B cell (primary cell): ENCODE results near the gene AP3S1. TPM values are rescaled to one million over a fixed set of nuclear protein-coding genes. Genes with fewer than 3 reads are reported as not detected.

Source experiments
- ATAC-seq: fragments of 200-7000 bp; cut with Tn5 transposase; one replicate; pipeline ENCODE4 v1.10.0; 2021; ENCODE audit warnings: low read depth, mild to moderate bottlenecking, moderate number of reproducible peaks, moderate library complexity
- CTCF ChIA-PET: fragments of 350-600 bp; sonication (Branson Sonifier 250); formaldehyde crosslinking; loops from one replicate; lab custom pipeline; 2021; ENCODE audit warnings: antibody characterized with exemption, inconsistent platforms; lab: Charles Lee
- POLR2A ChIA-PET: fragments of 350-600 bp; sonication (Branson Sonifier 250); formaldehyde crosslinking; loops from one replicate; lab custom pipeline; 2021; ENCODE audit warnings: antibody characterized with exemption; lab: Charles Lee
- DNase-seq: peaks from one replicate; pipeline ENCODE4 v3.0.0; 2013
- H2AFZ ChIP-seq: 2 replicates; pipeline ENCODE4 v1.6.1; 2012; ENCODE audit warnings: mild to moderate bottlenecking, low read depth, low read length; ENCODE audit not compliant: insufficient read depth, poor library complexity, severe bottlenecking
- H3K27ac ChIP-seq, 2 donors: 1 replicate in 1 of 2; 2 replicates in 1 of 2; pipeline ENCODE4 v1.5.1; 2012 to 2013; ENCODE audit warnings: low read length in 2 of 2, mild to moderate bottlenecking in 2 of 2, moderate library complexity in 1 of 2
- H3K27me3 ChIP-seq, 4 experiments: fragments of 200-600 bp in 1 of 4; sonication (generic) in 1 of 4; replicated peaks in 1 of 4; 1 replicate in 2 of 4; 2 replicates in 2 of 4; pipeline versions ENCODE4 v1.6.1 to v1.7.0; 2013 to 2016; ENCODE audit warnings: low read length in 3 of 4, mild to moderate bottlenecking in 2 of 4, mixed read lengths in 1 of 4, moderate library complexity in 1 of 4; ENCODE audit not compliant: insufficient read depth in 4 of 4, control insufficient read depth in 3 of 4; ENCODE audit errors: control extremely low read depth in 1 of 4
- H3K36me3 ChIP-seq, 2 experiments: replicated peaks in 1 of 2; 1 replicate in 1 of 2; 2 replicates in 1 of 2; pipeline versions ENCODE4 v1.6.1 to v1.7.1; 2013; ENCODE audit warnings: low read length in 1 of 2; ENCODE audit not compliant: insufficient read depth in 2 of 2, control insufficient read depth in 1 of 2; ENCODE audit errors: control extremely low read depth in 1 of 2, extremely low read depth in 1 of 2
- H3K4me1 ChIP-seq, 2 donors: fragments of 200-600 bp in 1 of 2; sonication (generic) in 1 of 2; 1 replicate in 1 of 2; 2 replicates in 1 of 2; pipeline versions ENCODE4 v1.5.1 to v1.6.1; 2013 to 2017; ENCODE audit warnings: low read length in 2 of 2; ENCODE audit not compliant: control insufficient read depth in 2 of 2, insufficient read depth in 2 of 2
- H3K4me2 ChIP-seq: replicated peaks from 2 replicates; pipeline ENCODE3; 2012; ENCODE audit warnings: mild to moderate bottlenecking, low read depth, low read length; ENCODE audit not compliant: poor library complexity, severe bottlenecking
- H3K4me3 ChIP-seq, 5 experiments: fragments of 200-600 bp in 1 of 5; sonication (generic) in 1 of 5; 1 replicate in 3 of 5; 2 replicates in 2 of 5; pipeline versions ENCODE4 v1.5.1 to v1.7.0; 2011 to 2016; ENCODE audit warnings: low read length in 4 of 5, mild to moderate bottlenecking in 4 of 5, low read depth in 2 of 5, control low read depth in 1 of 5, moderate library complexity in 1 of 5; ENCODE audit not compliant: insufficient read depth in 1 of 5; ENCODE audit errors: control extremely low read depth in 1 of 5, extremely low read depth in 1 of 5
- H3K79me2 ChIP-seq: fragments of 200-600 bp; sonication (generic); one replicate; pipeline ENCODE4 v1.6.0; 2016; ENCODE audit warnings: low read length; ENCODE audit not compliant: control insufficient read depth, insufficient read depth
- H3K9ac ChIP-seq: fragments of 200-600 bp; sonication (generic); 2 replicates; pipeline ENCODE4 v1.6.1; 2017; ENCODE audit warnings: mild to moderate bottlenecking, low read length, moderate library complexity
- H3K9me3 ChIP-seq, 3 donors: one replicate each; pipeline versions ENCODE4 v1.6.1 to v1.7.1; 2013; ENCODE audit warnings: low read length in 2 of 3; ENCODE audit not compliant: control insufficient read depth in 2 of 3, insufficient read depth in 1 of 3; ENCODE audit errors: control extremely low read depth in 1 of 3
- H4K20me1 ChIP-seq: 2 replicates; pipeline ENCODE4 v1.6.0; 2012; ENCODE audit warnings: mild to moderate bottlenecking, low read length; ENCODE audit not compliant: insufficient read depth, control insufficient read depth, poor library complexity, severe bottlenecking
- H3K27ac Mint-ChIP-seq: one replicate; pipeline ENCODE4 v1.8.0; 2021; ENCODE audit warnings: mixed read lengths
- H3K27me3 Mint-ChIP-seq: one replicate; pipeline ENCODE4 v1.8.0; 2021; ENCODE audit warnings: mixed read lengths
- H3K4me1 Mint-ChIP-seq: one replicate; pipeline ENCODE4 v1.8.0; 2021; ENCODE audit warnings: mixed read lengths
- H3K4me3 Mint-ChIP-seq: one replicate; pipeline ENCODE4 v1.8.0; 2021; ENCODE audit warnings: mixed read lengths
- H3K9me3 Mint-ChIP-seq: one replicate; pipeline ENCODE4 v1.8.0; 2022; ENCODE audit warnings: mixed read lengths; ENCODE audit not compliant: insufficient read depth
- EZH2 ChIP-seq: IDR thresholded peaks from 2 replicates; pipeline ENCODE4 v1.6.1; 2012; ENCODE audit warnings: borderline replicate concordance, low read depth, mild to moderate bottlenecking, moderate library complexity, low read length; ENCODE audit not compliant: insufficient read depth, poor library complexity, severe bottlenecking
- WGBS: methylation state at CpG from one replicate; pipeline ENCODE4 v1.1.5; 2013; ENCODE audit warnings: missing lambda C conversion rate; ENCODE audit not compliant: insufficient coverage; 5-methylcytosine and 5-hydroxymethylcytosine counted together
- intact Hi-C: fragments of 100-400 bp; cut with micrococcal nuclease; formaldehyde crosslinking; loops from one replicate; pipeline ENCODE4 v1.10.0; 2022
- polyA plus RNA-seq: library from polyadenylated mRNA; depleted of rRNA; stranded (reverse); fragments of >200 nt; gene quantifications from 2 replicates; pipeline ENCODE4 v1.2.3, GENCODE V29; 2012
- total RNA-seq, 2 donors: library from RNA; stranded (reverse); fragments of 120-200 nt in 1 of 2; gene quantifications; 1 replicate in 1 of 2; 2 replicates in 1 of 2; pipeline versions ENCODE4 v1.2.3 to v1.2.4, GENCODE V29; 2013 to 2022
- TF ChIP-seq, protein P1 (sequence below): fragments of 200-600 bp; IDR thresholded peaks from one replicate; pipeline ENCODE4 v1.8.0; 2022; ENCODE audit warnings: antibody characterized with exemption, mild to moderate bottlenecking

Gene AP3S1
- total and polyA plus RNA-seq, 2 donors (not counting 1 experiment from before 2014, with no cell fraction given), result 12.8 to 47.6 TPM

DNA sequence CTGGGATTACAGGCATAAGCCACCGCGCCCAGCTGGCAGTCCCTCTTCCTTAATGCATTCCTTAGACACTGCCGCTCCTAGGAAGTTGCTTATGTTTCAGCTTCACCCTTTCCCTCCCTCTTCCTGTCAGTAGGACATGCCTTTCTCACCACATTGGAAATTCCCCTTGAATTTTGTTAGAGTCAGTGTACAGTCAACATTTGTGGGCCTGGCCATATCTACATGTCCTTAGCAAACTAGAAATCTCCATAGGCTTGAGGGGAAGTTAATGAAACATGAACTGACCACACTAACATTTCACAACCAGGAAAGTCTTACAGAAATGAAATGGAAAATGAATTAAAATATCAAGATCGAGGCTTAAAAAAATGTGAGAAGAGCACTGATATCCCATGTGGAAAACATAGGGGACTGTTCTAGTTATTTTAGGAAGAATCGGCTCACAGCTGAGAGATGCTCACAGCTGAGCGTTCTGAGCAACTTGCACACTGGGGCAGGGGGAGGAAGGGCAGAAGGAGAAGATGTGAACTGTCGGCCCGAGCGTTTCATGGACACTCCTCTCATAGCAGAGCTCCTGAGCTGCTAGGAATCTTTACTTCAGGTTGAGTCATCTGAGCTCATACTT, 99.4 kb downstream of the AP3S1 start:
- Mint-ChIP-seq H3K9me3 (no peaks in the 10 kb centered on the region), H3K27me3 (no peaks in the 10 kb centered on the region), H3K4me3 (no peak overlapping the region), H3K4me1 (no peaks in the 10 kb centered on the region), H3K27ac (no peak overlapping the region)
- H3K36me3 ChIP-seq, result no peaks in the 10 kb centered on the region
- CTCF ChIA-PET, result no interaction called here
- H4K20me1 ChIP-seq, result no peaks in the 10 kb centered on the region
- H3K4me3 ChIP-seq, result no peak overlapping the region
- H2AFZ ChIP-seq, result no peak overlapping the region
- intact Hi-C loops, result no loop called here
- H3K79me2 ChIP-seq, result no peaks in the 10 kb centered on the region
- no peaks in the 10 kb centered on the region for H3K4me1 ChIP-seq
- H3K9ac ChIP-seq, result no peak overlapping the region
- 95% methylated on average over 6 of the region's 9 CpGs for WGBS
- H3K4me2 ChIP-seq, result no peak overlapping the region
- no peak overlapping the region for H3K27ac ChIP-seq
- TF ChIP-seq, protein P1, sequence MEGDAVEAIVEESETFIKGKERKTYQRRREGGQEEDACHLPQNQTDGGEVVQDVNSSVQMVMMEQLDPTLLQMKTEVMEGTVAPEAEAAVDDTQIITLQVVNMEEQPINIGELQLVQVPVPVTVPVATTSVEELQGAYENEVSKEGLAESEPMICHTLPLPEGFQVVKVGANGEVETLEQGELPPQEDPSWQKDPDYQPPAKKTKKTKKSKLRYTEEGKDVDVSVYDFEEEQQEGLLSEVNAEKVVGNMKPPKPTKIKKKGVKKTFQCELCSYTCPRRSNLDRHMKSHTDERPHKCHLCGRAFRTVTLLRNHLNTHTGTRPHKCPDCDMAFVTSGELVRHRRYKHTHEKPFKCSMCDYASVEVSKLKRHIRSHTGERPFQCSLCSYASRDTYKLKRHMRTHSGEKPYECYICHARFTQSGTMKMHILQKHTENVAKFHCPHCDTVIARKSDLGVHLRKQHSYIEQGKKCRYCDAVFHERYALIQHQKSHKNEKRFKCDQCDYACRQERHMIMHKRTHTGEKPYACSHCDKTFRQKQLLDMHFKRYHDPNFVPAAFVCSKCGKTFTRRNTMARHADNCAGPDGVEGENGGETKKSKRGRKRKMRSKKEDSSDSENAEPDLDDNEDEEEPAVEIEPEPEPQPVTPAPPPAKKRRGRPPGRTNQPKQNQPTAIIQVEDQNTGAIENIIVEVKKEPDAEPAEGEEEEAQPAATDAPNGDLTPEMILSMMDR, result no peak
- no peak for TF ChIP-seq EZH2
- H3K27me3 ChIP-seq, result no peaks in the 10 kb centered on the region
- ATAC-seq (no peak), DNase-seq (no peak)
- POLR2A ChIA-PET, result no interaction called here
- no peaks in the 10 kb centered on the region for H3K9me3 ChIP-seq

DNA sequence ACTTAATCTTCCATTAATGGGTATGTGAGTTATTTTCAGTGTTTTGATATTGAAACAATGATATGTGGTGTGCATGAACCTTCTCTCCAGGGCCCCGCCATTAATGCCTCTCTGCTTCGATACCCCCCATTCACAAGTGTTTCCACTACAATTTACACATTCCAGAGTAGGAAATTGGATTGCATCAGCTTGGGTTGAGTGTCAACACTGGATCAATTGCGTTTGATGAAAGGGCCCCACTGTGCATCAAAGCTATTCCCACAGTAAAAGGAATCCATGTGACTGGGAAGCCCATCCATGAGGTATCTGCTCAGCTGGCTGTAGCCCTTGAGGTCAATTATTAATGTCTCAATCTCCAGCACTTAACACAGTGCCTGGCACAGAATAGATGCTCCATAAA, 102.8 kb downstream of the AP3S1 start:
- Histone ChIP-seq H3K36me3 (no peaks in the 10 kb centered on the region), H3K27me3 (peaks cover 0 to 5% (median 0%) of the 10 kb centered on the region in 4 experiments), H3K9ac (no peak overlapping the region), H3K4me1 (no peaks in the 10 kb centered on the region), H3K79me2 (no peaks in the 10 kb centered on the region), H4K20me1 (no peaks in the 10 kb centered on the region), H3K4me3 (no peak overlapping the region), H3K27ac (no peak overlapping the region), H3K9me3 (no peaks in the 10 kb centered on the region), H3K4me2 (no peak overlapping the region), H2AFZ (no peak overlapping the region)
- Mint-ChIP-seq H3K27ac (no peak overlapping the region), H3K4me3 (no peak overlapping the region), H3K27me3 (no peaks in the 10 kb centered on the region), H3K4me1 (no peaks in the 10 kb centered on the region), H3K9me3 (no peaks in the 10 kb centered on the region)
- TF ChIP-seq, protein P1, result no peak
- no peak for TF ChIP-seq EZH2
- 100% methylated on average over 1 of the region's 3 CpGs for WGBS
- ATAC-seq (no peak), DNase-seq (no peak)
- intact Hi-C loops, result no loop called here
- CTCF ChIA-PET, result no interaction called here
- POLR2A ChIA-PET, result no interaction called here
